ENCODE results near the gene NFKBIB.

NFKBIB gene

GRCh38 chr19:38905620-38906019 is 5.9 kb downstream of the NFKBIB start:
- no peak for DNase-seq

GRCh38 chr19:38907227-38907626 is 7.5 kb downstream of the NFKBIB start:
- no peak for DNase-seq

- no peak for DNase-seq
These were observed 7.9 kb downstream of the NFKBIB start for GRCh38 chr19:38907670-38908069.

GRCh38 chr19:38908911-38909310 is 9.1 kb downstream of the NFKBIB start:
- no peak for DNase-seq

- no peak for DNase-seq
These were observed 10.7 kb downstream of the NFKBIB start for GRCh38 chr19:38910488-38910887.

DNA sequence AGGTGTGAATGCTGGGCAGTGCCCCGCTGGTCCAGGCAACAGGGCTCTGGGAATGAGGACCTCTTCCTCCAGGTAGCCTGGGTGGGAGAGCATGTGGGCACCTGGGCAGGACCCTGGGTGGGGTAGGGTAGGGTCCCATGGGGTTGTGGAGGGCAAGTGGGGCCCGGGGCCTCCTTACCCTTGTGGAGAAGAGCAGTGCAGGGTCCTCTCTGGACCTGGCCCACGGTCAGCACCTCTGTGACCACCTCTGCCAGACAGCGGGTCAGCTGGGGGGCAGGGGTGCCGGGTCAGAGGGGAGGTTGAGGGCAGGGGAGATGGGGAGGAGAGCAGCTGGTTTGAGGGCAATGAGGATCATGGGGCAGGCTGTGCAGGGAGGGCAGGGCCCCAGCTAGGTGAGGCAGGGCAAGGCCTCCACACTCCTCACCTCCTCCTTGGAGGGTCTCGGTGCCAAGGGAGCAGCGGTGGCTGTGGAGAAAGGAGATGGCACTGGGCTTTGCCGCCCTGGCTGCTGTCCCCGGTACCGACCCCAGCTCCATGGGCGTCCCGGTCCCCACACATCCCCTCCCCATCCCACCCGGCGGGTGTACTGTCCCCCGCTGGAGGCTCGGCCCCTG is 11.7 kb downstream of the NFKBIB start:
- no peak for DNase-seq

- peak; percentile 56 to 63 for DNase-seq
These were observed 13.1 kb downstream of the NFKBIB start for GRCh38 chr19:38912600-38913514.

DNA sequence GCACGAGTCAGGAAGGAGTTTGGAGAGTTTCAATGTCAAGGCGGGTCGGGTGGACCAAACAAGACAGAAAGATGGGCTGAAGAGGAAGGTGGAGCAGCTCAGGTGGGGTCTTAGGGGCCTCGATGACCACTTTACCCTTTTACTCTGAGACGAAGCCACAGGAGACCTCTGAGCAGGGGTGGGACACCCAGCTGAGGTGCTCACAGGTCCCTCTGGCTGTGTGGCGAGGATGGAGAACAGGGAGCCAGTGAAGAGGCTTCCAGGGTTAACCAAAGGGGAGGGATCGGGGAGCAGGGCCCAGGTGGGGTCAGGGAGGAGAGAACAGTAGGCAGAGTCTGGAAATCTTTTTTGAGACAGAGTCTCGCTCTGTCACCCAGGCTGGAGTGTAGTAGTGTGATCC is 14.2 kb downstream of the NFKBIB start:
- DNase-seq = no peak

DNA sequence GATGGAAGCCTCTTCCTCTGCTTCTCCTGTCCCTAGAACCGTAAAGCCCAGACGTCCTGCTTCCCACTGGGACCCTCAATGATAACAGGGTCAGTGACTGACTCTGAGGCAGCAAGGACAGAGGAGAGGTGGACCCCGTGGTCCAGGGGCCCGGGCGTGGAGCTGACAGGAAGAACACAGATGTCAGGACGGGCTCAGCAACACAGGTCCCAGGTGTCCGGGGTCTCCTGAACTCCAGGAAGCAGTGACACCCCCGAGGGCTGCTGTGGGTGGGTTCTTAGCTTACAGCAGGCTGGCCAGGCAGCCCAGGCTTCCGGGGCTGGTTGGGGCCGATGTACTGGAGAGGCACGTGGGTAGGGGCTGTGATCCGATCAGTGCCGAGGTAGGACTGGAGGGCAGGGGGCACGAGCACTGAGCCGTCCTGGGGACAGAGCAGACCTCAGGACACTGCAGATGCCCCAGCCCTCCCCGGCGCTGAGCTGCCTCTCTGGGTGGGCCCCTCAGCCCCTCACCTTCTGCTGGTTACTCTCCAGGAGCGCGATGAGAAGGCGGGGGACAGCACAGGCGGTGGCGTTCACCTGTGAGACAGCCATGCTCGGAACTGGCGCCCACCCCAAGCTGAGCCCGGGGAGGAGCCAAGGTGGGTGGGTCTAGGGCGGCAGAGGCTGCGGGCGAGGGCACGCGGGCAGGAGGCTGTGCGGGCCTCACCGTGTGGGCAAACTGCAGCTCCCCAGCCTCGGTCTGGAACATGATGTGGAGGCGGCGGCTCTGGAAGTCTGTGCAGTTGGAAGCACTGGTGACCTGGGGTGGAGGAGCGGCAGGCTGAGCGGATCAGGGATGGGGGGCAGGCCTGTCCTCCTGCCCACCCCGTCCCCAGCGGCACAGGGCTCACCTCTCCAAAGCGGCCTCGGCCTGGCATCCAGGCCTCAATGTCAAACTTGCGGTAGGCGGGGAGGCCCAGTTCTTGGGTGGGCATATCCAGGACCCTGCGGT is 15.9 kb downstream of the NFKBIB start:
- DNase-seq = no peak

GRCh38 chr19:38917516-38917915 is 17.7 kb downstream of the NFKBIB start:
- DNase-seq = no peak

DNA sequence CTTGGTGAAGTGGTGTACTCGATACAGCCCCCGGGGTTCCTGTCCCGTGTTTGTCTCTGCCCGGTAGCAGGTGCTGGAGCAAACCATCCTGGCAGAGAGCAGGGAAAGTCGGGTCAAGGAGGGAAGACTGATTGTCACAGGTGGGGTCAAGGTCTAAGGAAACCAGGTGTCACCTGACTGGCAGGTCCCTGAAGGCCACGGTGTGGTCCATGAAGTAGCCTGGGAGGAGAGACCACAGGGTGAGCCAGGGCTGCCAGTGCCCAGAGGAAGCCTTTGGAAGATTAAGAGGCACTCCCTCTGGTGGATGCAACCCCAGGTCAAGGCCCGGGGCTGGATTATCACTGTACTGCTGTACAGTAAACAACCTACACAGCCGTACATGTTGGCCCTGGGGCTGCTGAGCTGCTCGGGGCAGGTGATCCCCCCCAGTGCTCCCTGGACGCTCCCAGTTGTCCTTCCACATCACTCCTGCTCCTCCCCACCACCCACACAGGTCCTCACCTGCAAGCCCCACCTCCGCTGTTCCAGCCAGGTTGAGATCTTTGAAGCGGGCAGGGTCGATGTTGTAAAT is 18.2 kb downstream of the NFKBIB start:
- peak in 1 of 2 experiments; percentile 4 for DNase-seq

DNA sequence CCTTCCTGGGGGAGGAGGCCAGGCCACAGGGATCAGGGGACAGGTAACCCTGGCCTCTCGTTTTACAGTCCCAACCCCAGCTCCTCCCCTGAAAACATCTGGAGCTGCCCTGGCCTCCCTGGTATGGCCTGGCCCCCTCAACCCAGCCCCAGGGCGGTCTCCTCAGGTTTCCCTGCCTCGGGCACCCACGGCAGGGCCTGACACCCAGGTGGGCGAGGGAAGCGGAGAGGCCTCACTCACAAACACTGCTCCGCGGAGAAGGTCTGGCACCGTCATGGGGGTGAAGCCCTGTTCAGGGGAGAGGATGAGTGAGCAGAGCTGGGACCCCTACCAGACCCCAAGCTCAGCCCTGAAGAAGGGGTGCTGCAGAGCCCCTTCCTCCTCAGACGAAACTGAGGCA is 18.8 kb downstream of the NFKBIB start:
- DNase-seq = no peak

DNA sequence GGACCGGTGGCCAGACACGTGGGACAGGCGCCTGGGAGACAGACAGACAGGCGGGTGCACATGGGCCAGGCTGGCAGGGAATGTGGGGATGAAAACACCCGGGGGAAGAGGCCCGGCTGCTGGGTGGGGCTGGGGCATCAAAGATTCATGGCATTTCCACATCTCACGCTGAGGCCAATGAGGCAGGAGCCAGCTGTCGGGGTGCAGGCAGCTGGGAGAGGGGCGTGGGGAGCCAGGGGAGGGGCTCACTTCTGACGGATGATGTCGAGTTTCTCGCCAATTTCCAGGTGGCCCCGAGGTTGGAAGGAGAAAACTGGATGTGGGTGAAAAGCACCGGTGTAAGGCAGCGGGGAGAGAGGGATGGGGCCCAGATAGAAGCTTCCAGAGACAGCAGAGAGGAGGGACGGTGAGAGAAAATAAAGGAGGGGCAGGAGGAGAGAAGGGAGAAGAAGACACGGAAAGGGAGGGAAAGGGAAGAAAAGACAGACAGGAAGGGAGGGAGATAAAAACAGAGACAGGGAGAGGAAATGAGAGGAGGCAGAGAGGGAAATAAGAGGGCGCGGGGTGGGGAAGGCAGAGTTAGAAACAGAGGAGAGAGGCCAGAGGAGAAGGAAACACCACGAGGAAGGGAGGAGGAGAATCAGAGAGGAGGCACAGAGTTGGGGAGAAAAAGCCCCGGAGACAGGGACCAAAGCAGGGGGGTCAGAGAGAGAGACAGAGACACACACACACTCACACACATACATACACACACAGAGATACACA is 20.2 kb downstream of the NFKBIB start:
- no peak for DNase-seq

DNA sequence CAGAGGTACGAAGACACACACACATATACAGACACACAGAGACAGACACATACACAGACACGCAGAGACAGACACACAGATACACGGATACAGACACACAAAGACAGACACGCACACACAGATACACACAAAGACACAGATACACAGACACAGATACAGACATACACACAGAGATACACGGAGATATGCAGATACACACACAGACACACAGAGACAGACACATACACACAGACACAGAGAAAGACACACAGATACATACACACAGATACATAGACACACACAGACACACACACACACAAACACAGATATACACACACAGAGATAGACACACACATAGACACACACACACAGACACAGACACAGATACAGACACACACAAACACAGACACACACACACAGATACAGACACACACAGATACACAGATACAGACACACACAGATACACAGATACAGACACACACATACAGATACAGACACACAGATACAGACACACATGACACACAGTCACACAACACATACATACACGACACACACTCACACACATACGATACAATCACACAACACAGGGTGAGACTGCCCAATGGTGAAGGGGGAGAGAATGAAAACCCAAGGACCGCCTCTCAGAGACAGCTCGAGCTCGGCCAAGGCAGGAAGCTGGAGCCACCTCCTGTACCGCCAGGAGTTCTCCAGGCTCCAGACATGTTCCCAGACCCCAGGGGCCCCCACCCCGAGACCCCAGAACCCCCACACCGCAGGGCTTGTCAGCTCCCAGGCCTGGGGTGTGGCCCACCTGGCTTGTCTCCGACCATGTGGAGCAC is 21.0 kb downstream of the NFKBIB start:
- DNase-seq = no peak

DNA sequence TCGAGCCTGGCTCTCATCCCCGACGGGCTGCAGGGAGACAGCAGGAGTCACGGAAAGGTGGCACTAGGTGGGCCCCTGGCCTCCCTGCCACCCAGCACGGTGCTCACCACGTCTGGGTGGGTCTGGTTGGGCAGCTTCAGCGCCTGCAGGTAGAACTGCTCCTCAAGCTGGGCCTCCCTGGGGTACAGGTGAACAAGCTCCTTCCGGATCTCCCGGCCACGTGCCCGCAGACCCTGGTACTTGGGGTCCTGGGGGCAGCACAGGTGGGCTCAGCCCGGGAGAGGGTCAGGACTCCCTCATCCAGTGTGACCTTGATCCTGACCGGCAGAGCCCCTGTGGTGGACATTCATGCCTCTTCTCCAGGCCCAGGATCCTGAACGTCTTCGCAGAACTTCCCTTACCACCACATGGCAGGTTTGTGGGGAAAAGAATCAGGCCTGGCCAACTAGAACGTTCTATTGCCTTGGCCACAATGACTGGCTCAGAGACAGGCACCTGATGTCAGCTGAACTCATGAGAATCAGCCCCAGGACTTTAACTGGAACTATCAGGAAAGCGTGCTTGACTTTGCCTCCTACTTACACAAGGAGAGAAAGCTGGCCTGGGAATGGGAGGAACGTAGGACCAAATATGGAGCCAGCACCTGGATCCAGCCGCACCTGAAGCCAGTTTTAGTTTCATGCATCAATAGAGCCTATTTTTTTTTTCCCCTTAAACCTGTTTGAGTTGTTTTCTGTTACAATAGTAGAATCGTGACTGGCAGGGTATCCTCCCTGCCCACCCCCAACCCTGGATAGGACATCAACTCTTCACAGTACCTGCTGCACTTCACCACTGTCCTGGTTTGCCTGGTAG is 21.9 kb downstream of the NFKBIB start:
- no peak for DNase-seq

DNA sequence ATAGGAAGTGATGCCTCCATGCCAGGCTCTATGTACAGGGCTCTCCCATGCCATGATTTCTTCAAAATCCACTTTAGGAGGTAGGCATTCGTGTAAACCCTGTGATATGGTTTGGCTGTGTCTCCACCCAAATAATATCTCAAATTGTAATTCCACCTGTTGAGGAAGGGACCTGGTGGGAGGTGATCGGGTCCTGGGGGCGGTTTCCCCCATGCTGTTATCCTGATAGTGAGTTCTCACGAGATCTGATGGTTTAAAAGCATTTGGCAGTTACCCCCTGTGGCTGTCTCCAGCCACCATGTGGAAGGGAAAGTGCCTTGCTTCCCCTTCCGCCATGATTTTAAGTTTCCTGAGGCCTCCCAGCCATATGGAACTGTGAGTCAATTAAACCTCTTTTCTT is 22.7 kb downstream of the NFKBIB start:
- DNase-seq = no peak

GRCh38 chr19:38924388-38924787 is 24.6 kb downstream of the NFKBIB start:
- no peak for DNase-seq

DNA sequence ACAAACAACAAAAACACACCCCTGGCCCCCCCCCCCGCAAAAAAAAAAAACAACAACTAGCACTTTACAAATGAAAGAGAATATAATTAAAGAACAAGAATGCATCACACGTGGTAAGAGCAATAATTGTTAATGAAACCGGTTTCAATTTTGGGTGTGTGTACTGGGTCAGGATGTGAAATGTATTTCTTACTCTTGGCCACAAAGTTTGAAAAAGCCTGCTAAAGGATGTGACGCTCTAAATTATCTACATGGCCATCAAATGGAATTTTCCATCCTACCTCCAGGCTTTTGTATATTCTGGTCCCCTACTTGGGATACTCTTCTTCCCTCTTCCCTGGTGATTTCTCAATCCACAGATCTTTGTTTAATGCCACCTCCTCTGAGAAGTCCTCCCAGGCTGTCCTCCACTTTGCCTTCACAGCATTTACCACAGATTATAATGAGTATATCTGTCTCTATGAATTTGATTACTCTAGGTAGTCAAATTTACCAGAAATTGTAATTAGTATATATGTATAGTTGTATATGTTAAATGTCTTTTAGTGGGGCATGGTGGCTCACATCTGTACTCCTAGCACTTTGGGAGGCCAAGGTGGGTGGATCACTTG is 28.7 kb downstream of the NFKBIB start:
- no peak for DNase-seq

- DNase-seq = peak; percentile 89 to 92
These were observed 30.4 kb downstream of the NFKBIB start, which contains the start of gene SARS2 for GRCh38 chr19:38929929-38930775. SARS2 (minus strand) TSS chr19:38930763; CDS start chr19:38930736, 27 bp downstream.

Data from Kasumi-1 (cell line).